Activated CD4-positive, alpha-beta T cell treated with anti-CD3 and anti-CD28 coated beads, Interleukin-10, Interleukin-2, amounts not matched to agents 100 ng/mL and 50 ng/mL, durations not matched to agents 16 hours and 8 hours (primary cell): ENCODE results near the gene METTL22.

Experiments used
- DNase-seq: peaks from one replicate; pipeline ENCODE4 v3.0.0-alpha.2; 2020

The METTL22 gene, protein sequence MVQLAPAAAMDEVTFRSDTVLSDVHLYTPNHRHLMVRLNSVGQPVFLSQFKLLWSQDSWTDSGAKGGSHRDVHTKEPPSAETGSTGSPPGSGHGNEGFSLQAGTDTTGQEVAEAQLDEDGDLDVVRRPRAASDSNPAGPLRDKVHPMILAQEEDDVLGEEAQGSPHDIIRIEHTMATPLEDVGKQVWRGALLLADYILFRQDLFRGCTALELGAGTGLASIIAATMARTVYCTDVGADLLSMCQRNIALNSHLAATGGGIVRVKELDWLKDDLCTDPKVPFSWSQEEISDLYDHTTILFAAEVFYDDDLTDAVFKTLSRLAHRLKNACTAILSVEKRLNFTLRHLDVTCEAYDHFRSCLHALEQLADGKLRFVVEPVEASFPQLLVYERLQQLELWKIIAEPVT

GRCh38 chr16:8621572-8622314 is at the start of gene METTL22:
Gene METTL22 (plus strand): TSS chr16:8621698. CDS start chr16:8625666, 3,968 bp downstream.
- peak; percentile 95 for DNase-seq

- no peak for DNase-seq
These were observed 49.2 kb upstream of the METTL22 start for GRCh38 chr16:8572063-8572918.

- DNase-seq: peak; percentile 19
These were observed 48.4 kb upstream of the METTL22 start for GRCh38 chr16:8572919-8573724.

DNA sequence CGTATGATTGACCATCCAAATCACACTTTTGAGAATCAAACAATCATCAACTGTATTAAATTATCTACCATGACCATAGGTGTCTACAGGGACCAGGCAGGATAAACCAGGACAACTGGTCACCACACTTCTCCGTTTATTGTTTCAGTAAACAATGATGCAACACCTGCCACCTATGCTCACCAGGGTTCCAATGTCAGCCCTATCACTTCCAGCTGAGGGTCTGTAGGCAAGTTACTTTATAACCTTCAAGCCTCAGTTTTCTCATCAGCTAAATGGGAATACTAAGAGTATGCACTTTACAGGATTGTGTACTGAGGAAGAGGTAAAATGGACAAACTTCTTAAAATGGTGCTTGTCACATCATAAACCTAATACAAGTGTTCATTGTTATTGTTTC is 46.1 kb upstream of the METTL22 start:
- no peak for DNase-seq

DNA sequence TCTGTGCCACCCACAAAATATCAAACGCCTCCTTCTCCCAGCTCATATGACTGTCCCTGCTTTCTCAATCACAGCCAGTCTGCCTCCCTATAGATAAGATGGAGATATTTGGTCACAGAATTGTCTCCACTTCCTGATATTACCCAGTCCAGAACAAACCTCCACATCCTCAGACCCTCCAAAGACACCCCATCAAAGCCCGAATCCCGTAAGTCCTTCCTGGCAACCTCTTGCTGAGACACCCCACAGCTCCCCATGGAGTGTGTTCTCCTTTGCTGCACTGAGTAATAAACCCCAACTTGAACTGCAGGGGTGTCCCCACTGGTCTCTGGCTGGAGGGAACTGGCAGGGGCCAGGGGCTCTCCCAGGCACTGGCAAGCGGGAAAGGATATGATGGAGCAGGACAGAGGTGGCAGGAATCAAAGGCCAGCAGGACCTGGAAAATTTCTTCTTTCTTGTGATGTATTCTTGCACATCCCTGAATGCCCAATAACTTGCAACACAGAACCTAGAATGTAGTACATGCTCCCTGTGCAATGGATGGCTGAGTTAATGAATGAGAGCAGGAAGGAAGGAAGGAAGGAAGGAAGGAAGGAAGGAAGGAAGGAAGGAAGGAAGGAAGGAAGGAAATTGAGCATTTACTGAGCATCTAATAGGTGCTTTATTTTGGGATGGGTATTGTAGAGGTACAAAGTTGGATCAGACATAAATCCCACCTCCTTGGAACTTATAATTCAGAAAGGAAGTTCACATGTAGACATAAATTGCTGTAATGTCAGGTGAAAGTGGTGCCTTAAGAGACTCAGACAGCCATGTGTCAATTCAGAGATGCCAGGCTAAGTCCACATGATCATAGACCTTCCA is 45.1 kb upstream of the METTL22 start:
- DNase-seq: no peak

DNA sequence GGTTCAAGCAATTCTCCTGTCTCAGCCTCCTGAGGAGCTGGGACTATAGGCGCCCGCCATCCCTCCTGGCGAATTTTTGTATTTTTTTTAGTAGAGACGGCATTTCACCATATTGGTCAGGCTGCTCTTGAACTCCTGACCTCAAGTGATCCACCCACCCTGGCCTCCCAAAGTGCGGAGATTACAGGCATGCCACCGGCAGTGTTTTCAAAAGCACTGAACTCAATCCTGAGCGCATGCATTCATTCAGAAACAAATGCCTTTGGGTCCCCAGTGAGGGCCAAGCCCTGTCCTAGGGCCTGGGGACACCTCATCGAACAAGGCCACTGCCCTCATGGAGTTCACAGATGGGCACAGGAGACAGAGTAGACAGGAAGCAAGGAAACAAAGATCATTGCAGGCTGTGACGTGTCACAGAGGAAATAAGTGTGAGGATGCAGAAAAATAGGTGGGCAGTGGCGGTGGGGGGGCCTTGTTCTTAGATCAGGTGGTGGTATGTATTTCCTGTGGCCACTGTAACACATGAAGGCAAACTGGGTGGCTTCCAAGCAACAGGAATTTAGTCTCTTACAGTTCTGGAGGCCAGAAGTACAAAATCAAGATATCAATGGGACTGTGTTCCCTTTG is 43.7 kb upstream of the METTL22 start:
- no peak for DNase-seq

- DNase-seq: no peak
These were observed 41.9 kb upstream of the METTL22 start for GRCh38 chr16:8579559-8579958.

GRCh38 chr16:8581831-8582580 is 39.5 kb upstream of the METTL22 start:
- no peak for DNase-seq

GRCh38 chr16:8583199-8583598 is 38.3 kb upstream of the METTL22 start:
- DNase-seq: no peak

DNA sequence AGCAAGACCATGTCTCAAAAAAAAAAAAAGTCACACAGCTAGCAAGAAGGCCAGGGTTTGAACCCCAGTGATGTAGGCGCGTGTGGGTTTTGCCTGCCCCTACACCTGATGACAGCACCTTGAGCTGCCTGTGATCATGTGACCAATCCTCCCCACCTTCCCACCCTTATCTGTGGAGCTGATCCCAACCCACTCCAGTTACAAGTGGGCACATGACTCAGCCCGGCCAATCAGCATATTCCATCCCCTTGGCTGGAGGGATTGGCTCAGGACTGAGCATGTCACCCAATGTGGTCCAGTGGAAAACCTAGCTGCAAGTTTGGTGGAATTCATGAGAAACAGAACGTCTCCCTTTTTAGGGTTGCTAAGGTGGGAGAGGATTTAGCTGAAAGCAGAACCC is 37.8 kb upstream of the METTL22 start:
- no peak for DNase-seq

DNA sequence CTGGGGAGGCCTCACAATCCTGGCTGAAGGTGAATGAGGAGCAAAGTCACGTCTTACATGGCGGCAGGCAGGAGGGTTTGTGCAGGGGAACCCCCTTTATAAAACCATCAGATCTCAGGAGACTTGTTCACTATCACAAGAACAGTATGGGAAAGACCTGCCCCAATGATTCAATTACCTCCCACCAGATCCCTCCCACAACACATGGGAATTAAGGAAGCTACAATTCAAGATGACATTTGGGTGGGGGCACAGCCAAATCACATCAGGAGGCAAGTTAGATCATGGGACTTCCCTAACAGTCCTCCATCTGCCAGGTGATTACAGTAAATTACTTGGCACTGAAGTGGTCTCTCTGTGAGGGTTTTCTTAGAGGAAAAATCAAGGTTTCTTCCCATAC is 36.5 kb upstream of the METTL22 start:
- DNase-seq: no peak

DNA sequence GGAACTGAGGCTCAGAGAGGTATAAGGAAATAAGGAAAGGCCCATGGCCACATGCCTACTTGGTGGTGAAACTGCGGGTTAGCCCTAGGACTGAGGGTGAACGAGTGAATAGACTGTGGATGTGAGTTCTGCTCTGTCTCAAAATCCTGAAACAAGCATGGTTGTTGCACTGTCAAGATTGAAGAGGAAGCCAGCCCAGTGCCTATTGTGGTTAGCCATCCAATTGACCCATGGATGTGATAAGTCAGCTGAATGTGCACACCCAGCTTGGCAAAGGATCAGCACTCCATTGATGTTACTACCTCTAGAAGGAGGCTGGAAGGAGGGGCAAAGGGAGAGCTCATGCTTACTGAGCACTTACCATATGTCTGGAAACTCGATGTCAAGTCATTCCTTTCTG is 35.6 kb upstream of the METTL22 start:
- DNase-seq: no peak

DNA sequence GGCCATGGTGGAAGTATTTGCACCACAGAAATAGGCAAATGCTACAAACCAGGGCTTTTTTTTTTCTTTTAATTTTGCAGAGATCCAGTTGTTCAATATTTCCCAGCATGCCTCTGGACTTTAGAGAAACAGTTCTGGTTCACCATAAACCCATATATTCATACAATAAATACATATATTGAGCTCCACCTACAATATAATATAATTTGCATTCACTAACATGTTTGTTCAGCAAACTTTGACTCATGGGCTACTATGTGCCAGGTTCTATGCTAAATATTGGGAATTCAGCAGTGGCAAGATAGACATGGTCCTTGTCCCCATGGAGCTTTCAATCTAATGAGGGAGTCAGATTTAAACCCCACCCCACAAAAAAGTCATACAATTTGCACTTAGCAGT is 34.4 kb upstream of the METTL22 start:
- no peak for DNase-seq

DNA sequence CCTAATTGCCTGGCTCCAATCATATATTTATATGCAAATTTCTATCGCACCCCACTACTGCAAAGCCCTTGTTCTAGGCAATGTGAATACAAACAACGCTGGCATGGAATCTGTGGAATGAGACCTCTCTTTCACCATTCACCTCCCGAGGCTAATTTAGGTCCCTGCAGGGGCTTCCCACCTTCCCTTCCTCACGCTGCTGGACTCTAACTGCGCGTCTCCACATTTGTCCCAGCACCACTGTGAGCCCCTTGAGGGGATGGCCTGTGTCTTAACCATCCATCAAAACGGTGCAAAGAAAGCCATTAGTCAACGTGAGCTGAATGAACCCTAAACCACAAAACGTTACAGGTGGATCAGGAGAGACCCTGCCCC is 32.8 kb upstream of the METTL22 start:
- no peak for DNase-seq

GRCh38 chr16:8589057-8589899 is 32.2 kb upstream of the METTL22 start:
- DNase-seq: no peak

- no peak for DNase-seq
These were observed 31.4 kb upstream of the METTL22 start, which contains the start of gene TMEM114 for GRCh38 chr16:8589900-8590688. Gene TMEM114 (minus strand): TSS chr16:8590511. CDS start chr16:8589838, 673 bp downstream.

GRCh38 chr16:8590811-8591210 is 30.7 kb upstream of the METTL22 start:
- no peak for DNase-seq

DNA sequence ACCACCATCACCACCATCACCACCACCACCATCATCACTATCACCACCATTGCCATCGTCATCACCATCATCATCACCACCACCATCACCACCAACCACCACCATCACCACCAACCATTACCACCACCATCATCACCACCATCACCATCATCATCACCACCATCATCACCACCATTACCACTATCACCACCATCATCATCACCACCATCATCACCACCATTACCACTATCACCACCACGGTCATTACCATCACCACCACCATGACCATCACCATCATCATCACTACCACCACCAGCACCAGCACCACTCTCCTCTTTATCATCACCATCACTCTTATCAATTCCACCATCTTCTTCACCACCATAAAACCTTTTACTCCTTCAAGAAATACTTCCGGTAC is 30.0 kb upstream of the METTL22 start:
- no peak for DNase-seq
